ENCODE measurements around the gene CRYBB3.
"Not testable (repeated sequence)": the region's sequence is repeated elsewhere in the genome, so short reads cannot be mapped to it uniquely, and the experiment has no call there.

The CRYBB3 gene

GRCh38 chr22:25208743-25209505 is 9.3 kb downstream of the CRYBB3 start:
- Histone ChIP-seq H3K27ac (ENCODE audit: low read length) (no peak overlapping the region), H3K9me3 (ENCODE audit: control insufficient read depth in 1 of 2, low read length in 2 of 2) (peaks cover 0 to 5% of the 10 kb centered on the region in 2 donors), H3K4me3 (ENCODE audit: low read depth in 1 of 2, low read length in 2 of 2) (no peak overlapping the region), H3K27me3 (ENCODE audit: low read depth, low read length) (no peaks in the 10 kb centered on the region), H3K4me1 (ENCODE audit: control insufficient read depth in 1 of 2, insufficient read depth in 2 of 2, low read length in 2 of 2) (no peaks in the 10 kb centered on the region), H3K36me3 (ENCODE audit: control insufficient read depth in 1 of 2, insufficient read depth in 2 of 2, low read length in 2 of 2) (no peaks in the 10 kb centered on the region)

DNA sequence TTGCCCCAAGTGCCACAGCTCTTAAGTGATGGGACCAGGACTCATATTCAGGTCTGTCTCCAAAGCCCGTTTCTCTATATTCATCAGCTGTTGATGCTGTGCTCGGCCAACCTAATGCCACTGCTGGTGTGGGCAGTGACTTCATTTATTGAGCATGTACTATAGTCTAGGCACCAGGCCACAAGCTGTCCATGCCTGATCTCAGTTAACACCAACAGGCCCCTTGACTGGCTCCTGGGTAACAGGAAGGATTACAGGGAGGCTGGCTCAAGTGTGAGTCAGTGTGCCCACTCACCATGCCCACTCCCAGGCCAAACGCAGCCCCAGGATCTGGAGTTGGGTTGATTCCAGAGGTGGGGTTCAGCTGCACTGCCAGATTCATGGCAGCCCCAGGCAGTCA is 11.1 kb downstream of the CRYBB3 start:
- H3K36me3 ChIP-seq (ENCODE audit: control insufficient read depth in 1 of 2, insufficient read depth in 2 of 2, low read length in 2 of 2), result no peaks in the 10 kb centered on the region
- no peaks in the 10 kb centered on the region for H3K4me1 ChIP-seq (ENCODE audit: control insufficient read depth in 1 of 2, insufficient read depth in 2 of 2, low read length in 2 of 2)
- peaks cover 0 to 5% of the 10 kb centered on the region in 2 donors for H3K9me3 ChIP-seq (ENCODE audit: control insufficient read depth in 1 of 2, low read length in 2 of 2)
- no peaks in the 10 kb centered on the region for H3K27me3 ChIP-seq (ENCODE audit: low read depth, low read length)
- no peak overlapping the region for H3K27ac ChIP-seq (ENCODE audit: low read length)
- H3K4me3 ChIP-seq (ENCODE audit: low read depth in 1 of 2, low read length in 2 of 2), result no peak overlapping the region

GRCh38 chr22:25212337-25212736 is 12.7 kb downstream of the CRYBB3 start:
- Histone ChIP-seq H3K27me3 (ENCODE audit: low read depth, low read length) (no peaks in the 10 kb centered on the region), H3K4me3 (ENCODE audit: low read depth in 1 of 2, low read length in 2 of 2) (no peak overlapping the region)

GRCh38 chr22:25213221-25213620 is 13.6 kb downstream of the CRYBB3 start:
- H3K4me1 ChIP-seq (ENCODE audit: control insufficient read depth in 1 of 2, insufficient read depth in 2 of 2, low read length in 2 of 2), result no peaks in the 10 kb centered on the region
- H3K9me3 ChIP-seq (ENCODE audit: control insufficient read depth in 1 of 2, low read length in 2 of 2), result peaks cover 0 to 5% of the 10 kb centered on the region in 2 donors
- H3K36me3 ChIP-seq (ENCODE audit: control insufficient read depth in 1 of 2, insufficient read depth in 2 of 2, low read length in 2 of 2), result no peaks in the 10 kb centered on the region
- no peaks in the 10 kb centered on the region for H3K27me3 ChIP-seq (ENCODE audit: low read depth, low read length)
- H3K4me3 ChIP-seq (ENCODE audit: low read depth in 1 of 2, low read length in 2 of 2), result no peak overlapping the region
- no peak overlapping the region for H3K27ac ChIP-seq (ENCODE audit: low read length)

More at GRCh38 chr22:25212337-25212736, 12.7 kb downstream of the CRYBB3 start:
- Histone ChIP-seq H3K9me3 (ENCODE audit: control insufficient read depth in 1 of 2, low read length in 2 of 2) (peaks cover 0 to 5% of the 10 kb centered on the region in 2 donors), H3K36me3 (ENCODE audit: control insufficient read depth in 1 of 2, insufficient read depth in 2 of 2, low read length in 2 of 2) (no peaks in the 10 kb centered on the region), H3K4me1 (ENCODE audit: control insufficient read depth in 1 of 2, insufficient read depth in 2 of 2, low read length in 2 of 2) (no peaks in the 10 kb centered on the region), H3K27ac (ENCODE audit: low read length) (no peak overlapping the region)

DNA sequence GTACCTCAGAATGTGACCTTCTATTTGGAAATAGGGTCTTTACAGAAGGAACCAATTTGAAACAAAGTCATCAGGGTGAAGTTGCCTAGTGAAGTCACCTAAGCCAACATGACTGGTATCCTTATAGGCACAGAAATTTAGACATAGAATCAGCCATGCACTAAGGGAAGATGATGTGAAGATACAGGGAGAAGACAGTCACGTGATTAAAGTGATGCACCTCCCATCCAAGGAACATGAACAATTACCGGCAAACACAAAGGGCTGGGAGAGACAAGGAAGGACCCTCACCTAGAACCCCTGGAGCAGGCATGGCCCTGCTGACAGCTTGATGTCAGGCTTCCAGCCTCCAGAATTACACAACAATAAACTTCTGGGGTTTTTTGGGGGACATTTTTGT is 16.6 kb downstream of the CRYBB3 start:
- H3K27me3 ChIP-seq (ENCODE audit: low read depth, low read length), result no peaks in the 10 kb centered on the region
- H3K36me3 ChIP-seq (ENCODE audit: control insufficient read depth in 1 of 2, insufficient read depth in 2 of 2, low read length in 2 of 2), result no peaks in the 10 kb centered on the region
- no peak overlapping the region for H3K27ac ChIP-seq (ENCODE audit: low read length)

GRCh38 chr22:25219211-25219689 is 19.6 kb downstream of the CRYBB3 start, which contains the start of gene CRYBB2:
Gene CRYBB2 (plus strand): TSS chr22:25219639. CDS start chr22:25221430, 1,791 bp downstream.
- H3K27ac ChIP-seq (ENCODE audit: low read length), result no peak within 1 kb of the TSS

More for the DNA sequence above, 16.6 kb downstream of the CRYBB3 start:
- Histone ChIP-seq H3K4me3 (ENCODE audit: low read depth in 1 of 2, low read length in 2 of 2) (no peak overlapping the region), H3K9me3 (ENCODE audit: control insufficient read depth in 1 of 2, low read length in 2 of 2) (peaks cover 0 to 5% of the 10 kb centered on the region in 2 donors), H3K4me1 (ENCODE audit: control insufficient read depth in 1 of 2, insufficient read depth in 2 of 2, low read length in 2 of 2) (no peaks in the 10 kb centered on the region)

GRCh38 chr22:25219948-25220442 is 20.3 kb downstream of the CRYBB3 start:
- Histone ChIP-seq H3K27ac (ENCODE audit: low read length) (no peak overlapping the region), H3K9me3 (ENCODE audit: control insufficient read depth in 1 of 2, low read length in 2 of 2) (no peaks in the 10 kb centered on the region), H3K4me3 (ENCODE audit: low read depth in 1 of 2, low read length in 2 of 2) (no peak overlapping the region), H3K27me3 (ENCODE audit: low read depth, low read length) (no peaks in the 10 kb centered on the region), H3K4me1 (ENCODE audit: control insufficient read depth in 1 of 2, insufficient read depth in 2 of 2, low read length in 2 of 2) (no peaks in the 10 kb centered on the region), H3K36me3 (ENCODE audit: control insufficient read depth in 1 of 2, insufficient read depth in 2 of 2, low read length in 2 of 2) (no peaks in the 10 kb centered on the region)

More at GRCh38 chr22:25219211-25219689, 19.6 kb downstream of the CRYBB3 start, which contains the start of gene CRYBB2:
- Histone ChIP-seq H3K27me3 (ENCODE audit: low read depth, low read length) (no peaks in the 10 kb centered on the region), H3K36me3 (ENCODE audit: control insufficient read depth in 1 of 2, insufficient read depth in 2 of 2, low read length in 2 of 2) (no peaks in the 10 kb centered on the region), H3K4me3 (ENCODE audit: low read depth in 1 of 2, low read length in 2 of 2) (no peak within 1 kb of the TSS), H3K9me3 (ENCODE audit: control insufficient read depth in 1 of 2, low read length in 2 of 2) (no peaks in the 10 kb centered on the region), H3K4me1 (ENCODE audit: control insufficient read depth in 1 of 2, insufficient read depth in 2 of 2, low read length in 2 of 2) (no peaks in the 10 kb centered on the region)

DNA sequence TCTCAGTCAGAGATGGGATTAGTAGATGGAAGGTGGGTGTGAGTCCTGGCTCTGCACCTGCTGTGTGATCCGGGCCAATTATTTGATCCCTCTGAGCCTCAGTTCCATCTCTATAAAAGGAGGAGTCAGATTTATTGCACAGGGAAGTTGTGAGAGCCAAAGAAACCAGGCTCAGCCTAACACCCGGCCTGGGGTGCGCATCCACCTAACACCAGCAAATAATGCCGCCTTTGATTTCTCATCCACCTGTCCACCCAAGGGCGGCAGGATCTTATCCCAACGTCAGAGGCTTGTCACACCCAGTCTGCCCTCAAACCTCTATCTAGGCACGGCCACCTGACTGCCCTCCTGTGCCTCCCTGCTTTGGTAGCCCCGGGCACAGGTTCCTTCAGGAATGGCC is 22.1 kb downstream of the CRYBB3 start:
- Histone ChIP-seq H3K27me3 (ENCODE audit: low read depth, low read length) (no peaks in the 10 kb centered on the region), H3K4me3 (ENCODE audit: low read depth in 1 of 2, low read length in 2 of 2) (no peak overlapping the region), H3K36me3 (ENCODE audit: control insufficient read depth in 1 of 2, insufficient read depth in 2 of 2, low read length in 2 of 2) (no peaks in the 10 kb centered on the region), H3K9me3 (ENCODE audit: control insufficient read depth in 1 of 2, low read length in 2 of 2) (no peaks in the 10 kb centered on the region), H3K4me1 (ENCODE audit: control insufficient read depth in 1 of 2, insufficient read depth in 2 of 2, low read length in 2 of 2) (no peaks in the 10 kb centered on the region), H3K27ac (ENCODE audit: low read length) (no peak overlapping the region)

GRCh38 chr22:25223269-25223850 is 23.7 kb downstream of the CRYBB3 start:
- H3K27ac ChIP-seq (ENCODE audit: low read length), result no peak overlapping the region
- no peak overlapping the region for H3K4me3 ChIP-seq (ENCODE audit: low read depth in 1 of 2, low read length in 2 of 2)
- H3K4me1 ChIP-seq (ENCODE audit: control insufficient read depth in 1 of 2, insufficient read depth in 2 of 2, low read length in 2 of 2), result no peaks in the 10 kb centered on the region
- H3K27me3 ChIP-seq (ENCODE audit: low read depth, low read length), result no peaks in the 10 kb centered on the region
- no peaks in the 10 kb centered on the region for H3K36me3 ChIP-seq (ENCODE audit: control insufficient read depth in 1 of 2, insufficient read depth in 2 of 2, low read length in 2 of 2)
- H3K9me3 ChIP-seq (ENCODE audit: control insufficient read depth in 1 of 2, low read length in 2 of 2), result no peaks in the 10 kb centered on the region

GRCh38 chr22:25228822-25229221 is 29.2 kb downstream of the CRYBB3 start:
- no peaks in the 10 kb centered on the region for H3K4me1 ChIP-seq (ENCODE audit: control insufficient read depth in 1 of 2, insufficient read depth in 2 of 2, low read length in 2 of 2)
- no peaks in the 10 kb centered on the region for H3K9me3 ChIP-seq (ENCODE audit: control insufficient read depth in 1 of 2, low read length in 2 of 2)
- no peak overlapping the region for H3K27ac ChIP-seq (ENCODE audit: low read length)
- no peak overlapping the region for H3K4me3 ChIP-seq (ENCODE audit: low read depth in 1 of 2, low read length in 2 of 2)
- no peaks in the 10 kb centered on the region for H3K36me3 ChIP-seq (ENCODE audit: control insufficient read depth in 1 of 2, insufficient read depth in 2 of 2, low read length in 2 of 2)
- no peaks in the 10 kb centered on the region for H3K27me3 ChIP-seq (ENCODE audit: low read depth, low read length)

DNA sequence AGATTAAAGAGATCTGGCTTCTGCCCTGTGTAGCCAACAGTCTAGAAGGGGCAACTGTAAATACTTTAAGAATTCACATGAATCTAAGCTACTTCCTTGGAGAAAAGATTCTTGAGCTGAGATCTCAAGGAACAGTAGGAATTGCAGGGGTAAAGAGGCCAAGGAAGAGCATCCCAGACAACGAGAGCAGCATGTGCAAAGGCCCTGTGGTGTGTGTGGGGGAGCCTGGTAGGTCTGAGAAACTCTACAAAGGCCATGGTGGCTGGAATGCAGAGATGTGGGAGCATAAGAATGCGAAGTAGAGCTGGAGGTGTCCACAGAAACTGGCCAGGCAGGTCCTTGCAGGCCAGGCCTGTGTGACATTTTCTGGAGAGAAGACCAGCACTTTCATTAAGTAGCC is 31.1 kb downstream of the CRYBB3 start:
- not testable (repeated sequence) for H3K4me1 ChIP-seq (ENCODE audit: control insufficient read depth in 1 of 2, insufficient read depth in 2 of 2, low read length in 2 of 2); H3K4me3 ChIP-seq (ENCODE audit: low read depth in 1 of 2, low read length in 2 of 2); H3K9me3 ChIP-seq (ENCODE audit: control insufficient read depth in 1 of 2, low read length in 2 of 2); H3K27me3 ChIP-seq (ENCODE audit: low read depth, low read length); H3K36me3 ChIP-seq (ENCODE audit: control insufficient read depth in 1 of 2, insufficient read depth in 2 of 2, low read length in 2 of 2); H3K27ac ChIP-seq (ENCODE audit: low read length)

Data from muscle layer of duodenum (tissue), 2 donors.